Transverse colon (tissue), 4 donors: ENCODE data around the gene CNKSR3.

Experiments
- CTCF ChIP-seq, 5 experiments: fragments of 200-600 bp in 3 of 5; fragments of 450-650 bp in 2 of 5; sonication (generic) in 3 of 5; IDR thresholded peaks; 1 replicate in 2 of 5; 2 replicates in 3 of 5; pipeline ENCODE4 v1.5.1; 2016 to 2017; ENCODE audit warnings: antibody characterized with exemption in 5 of 5, inconsistent platforms in 3 of 5, mild to moderate bottlenecking in 2 of 5, moderate library complexity in 1 of 5
- POLR2A ChIP-seq: fragments of 450-650 bp; IDR thresholded peaks from one replicate; pipeline ENCODE4 v1.6.1; 2016; ENCODE audit warnings: antibody characterized with exemption, mild to moderate bottlenecking, moderate library complexity
- POLR2AphosphoS5 ChIP-seq, 3 donors: sonication (generic); formaldehyde crosslinking; IDR thresholded peaks; one replicate each; pipeline ENCODE4 v1.6.1; 2016; ENCODE audit warnings: antibody characterized with exemption in 3 of 3

GRCh38 chr6:154476494-154476893 lies 34.0 kb downstream of the CNKSR3 start:
- TF ChIP-seq CTCF (IDR thresholded peaks at IDR 0.05) (no peak), POLR2AphosphoS5 (IDR thresholded peaks at IDR 0.05) (no peak), POLR2A (no peak)
